GM19023 (cell line): ENCODE data around the gene NFATC2.

Experiments used
- ATAC-seq: cut with Tn5 transposase; IDR thresholded peaks from one replicate; pipeline ENCODE4 v1.9.1; 2021; ENCODE audit warnings: mild to moderate bottlenecking, moderate library complexity; ENCODE audit not compliant: unreplicated experiment

Gene NFATC2

DNA sequence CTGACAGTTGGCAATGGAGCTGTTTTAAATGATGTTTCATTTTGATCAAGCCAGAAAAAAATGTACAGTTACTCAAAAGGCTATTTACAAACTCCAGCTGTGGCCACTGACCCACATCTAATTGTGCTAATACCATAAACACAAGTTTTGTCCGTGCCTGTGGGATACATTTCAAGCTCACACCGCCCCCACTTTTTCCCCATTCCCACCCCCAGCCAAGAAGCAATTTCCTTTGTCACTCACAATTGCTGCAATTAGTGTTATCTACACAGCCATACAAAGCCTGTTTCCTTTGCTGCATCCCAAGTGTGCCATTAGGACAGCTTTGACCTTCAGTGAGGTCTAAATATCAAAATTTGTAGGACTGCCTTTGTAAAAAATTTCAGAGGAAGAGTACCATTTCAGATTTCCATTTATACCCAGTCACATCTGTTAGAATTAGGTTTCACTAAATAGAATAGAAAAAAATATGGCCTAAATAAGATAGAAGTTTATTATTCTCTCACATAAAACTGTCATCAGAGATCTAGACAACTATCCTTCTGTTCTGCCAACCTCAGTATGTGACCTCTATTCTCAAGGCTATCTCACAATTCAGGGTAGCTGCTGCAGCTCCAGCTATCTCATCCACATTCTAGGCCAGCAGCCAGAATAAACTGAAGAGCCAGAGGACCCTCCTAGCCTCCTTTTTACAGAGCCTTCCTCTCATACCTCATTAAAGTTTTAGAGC lies 202.6 kb downstream of the NFATC2 start:
- no peak for ATAC-seq

DNA sequence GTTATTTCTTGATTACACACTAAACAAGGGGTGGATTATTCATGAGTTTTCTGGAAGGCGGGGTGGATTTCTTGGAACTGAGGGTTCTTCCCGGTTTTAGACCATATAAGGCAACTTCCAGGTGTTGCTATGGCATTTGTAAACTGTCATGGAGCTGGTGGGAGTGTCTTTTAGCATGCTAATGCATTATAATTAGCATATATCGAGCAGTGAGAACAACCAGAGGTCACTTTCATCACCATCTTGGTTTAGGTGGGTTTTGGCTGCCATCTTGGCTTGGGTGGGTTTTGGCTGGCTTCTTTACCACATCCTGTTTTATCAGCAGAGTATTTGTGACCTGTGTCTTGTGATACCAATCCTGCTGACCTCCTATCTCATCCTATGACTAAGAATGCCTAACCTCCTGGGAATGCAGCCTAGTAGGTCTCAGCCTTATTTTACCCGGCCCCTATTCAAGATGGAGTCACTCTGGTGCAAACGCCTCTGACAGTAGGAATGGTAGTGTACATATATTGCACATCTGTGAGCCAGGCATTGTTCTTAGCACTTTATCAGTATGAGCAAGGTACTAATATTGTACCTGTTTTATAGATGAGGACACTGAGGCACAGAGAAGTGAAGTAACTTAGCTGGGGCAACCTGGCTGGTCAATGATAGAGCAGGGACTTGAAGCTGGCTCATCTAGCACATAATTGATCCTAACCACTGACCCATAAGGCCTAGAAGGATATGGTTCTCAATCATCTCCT lies 203.7 kb downstream of the NFATC2 start:
- no peak for ATAC-seq

DNA sequence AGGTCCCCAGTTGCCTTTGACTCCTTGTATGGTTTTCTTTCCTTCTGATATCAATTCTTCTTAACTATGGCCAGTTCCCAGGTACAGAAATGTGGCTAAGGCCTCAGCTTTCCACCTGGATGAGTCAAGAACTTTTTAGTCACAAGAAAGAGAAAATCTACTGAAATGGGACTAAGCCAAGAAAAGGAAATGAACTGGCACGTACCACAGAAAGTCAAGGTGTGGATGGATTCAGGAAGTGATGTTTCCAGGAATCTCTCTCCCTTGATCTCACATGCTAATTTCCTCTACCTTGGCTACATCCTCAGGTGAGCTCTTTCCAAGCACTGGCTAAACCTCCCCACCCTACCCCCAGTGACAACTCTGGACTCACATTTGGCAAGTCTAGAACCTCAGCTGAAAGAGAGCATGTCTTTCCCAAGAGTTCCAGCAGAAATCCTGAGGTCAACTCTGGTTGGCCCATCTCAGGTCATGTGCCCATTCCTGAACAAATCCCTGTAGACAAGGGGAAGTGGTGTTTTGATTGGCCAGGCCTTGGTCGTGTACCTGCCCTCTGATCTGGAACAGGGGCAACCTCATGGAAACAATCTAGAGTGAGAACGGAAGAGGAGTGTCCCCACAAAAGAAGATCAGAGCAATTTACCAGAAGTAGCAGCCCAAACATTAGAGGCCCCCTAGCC lies 205.3 kb downstream of the NFATC2 start:
- ATAC-seq, result no peak
